NCI-H1048 (cell line): ENCODE measurements around the gene TMEM87B.

ENCODE experiments used
- DNase-seq: peaks from one replicate; lab custom pipeline; 2025; lab: John Stamatoyannopoulos, UW

TMEM87B gene

DNA sequence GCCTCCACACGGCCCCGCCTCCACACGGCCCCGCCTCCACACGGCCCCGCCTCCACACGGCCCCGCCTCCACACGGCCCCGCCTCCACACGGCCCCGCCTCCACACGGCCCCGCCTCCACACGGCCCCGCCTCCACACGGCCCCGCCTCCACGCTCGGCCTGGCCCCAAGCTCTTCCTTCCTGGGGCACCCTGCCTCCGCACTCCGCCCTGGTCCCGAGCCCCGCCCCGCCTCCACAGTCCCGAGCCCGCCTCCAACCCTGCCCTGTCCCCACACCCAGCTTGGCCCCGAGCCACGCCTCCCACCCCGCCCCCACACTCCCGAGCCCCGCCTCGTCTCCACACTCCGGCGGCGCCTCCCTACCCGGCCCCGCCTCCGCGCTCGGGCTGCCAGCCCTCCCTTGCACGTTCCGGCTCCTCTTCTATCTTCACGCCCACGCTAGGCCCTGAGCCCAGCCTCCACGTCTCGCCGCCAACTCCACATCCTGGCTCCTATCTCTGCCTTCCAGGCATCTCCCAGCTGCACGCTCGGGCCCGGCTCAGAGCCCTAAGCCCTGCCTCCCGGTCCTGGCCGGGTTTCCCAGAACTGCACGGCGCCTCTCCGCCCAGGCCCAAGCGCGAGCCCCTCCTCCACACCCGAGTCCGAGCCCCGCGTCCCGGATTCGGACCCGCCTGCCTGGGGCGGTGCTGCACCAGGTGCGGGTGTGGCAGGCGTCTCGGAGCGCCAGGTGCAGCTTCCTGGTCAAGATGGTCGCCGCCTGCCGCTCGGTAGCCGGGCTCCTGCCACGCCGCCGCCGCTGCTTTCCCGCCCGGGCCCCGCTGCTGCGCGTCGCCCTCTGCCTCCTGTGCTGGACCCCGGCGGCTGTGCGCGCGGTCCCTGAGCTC, at the start of gene TMEM87B:
Gene TMEM87B, plus strand, starts transcription at position 423 of the 883 bp plus-strand sequence. Its CDS starts 323 bp downstream, at position 746.
- DNase-seq = peak; percentile 93

DNA sequence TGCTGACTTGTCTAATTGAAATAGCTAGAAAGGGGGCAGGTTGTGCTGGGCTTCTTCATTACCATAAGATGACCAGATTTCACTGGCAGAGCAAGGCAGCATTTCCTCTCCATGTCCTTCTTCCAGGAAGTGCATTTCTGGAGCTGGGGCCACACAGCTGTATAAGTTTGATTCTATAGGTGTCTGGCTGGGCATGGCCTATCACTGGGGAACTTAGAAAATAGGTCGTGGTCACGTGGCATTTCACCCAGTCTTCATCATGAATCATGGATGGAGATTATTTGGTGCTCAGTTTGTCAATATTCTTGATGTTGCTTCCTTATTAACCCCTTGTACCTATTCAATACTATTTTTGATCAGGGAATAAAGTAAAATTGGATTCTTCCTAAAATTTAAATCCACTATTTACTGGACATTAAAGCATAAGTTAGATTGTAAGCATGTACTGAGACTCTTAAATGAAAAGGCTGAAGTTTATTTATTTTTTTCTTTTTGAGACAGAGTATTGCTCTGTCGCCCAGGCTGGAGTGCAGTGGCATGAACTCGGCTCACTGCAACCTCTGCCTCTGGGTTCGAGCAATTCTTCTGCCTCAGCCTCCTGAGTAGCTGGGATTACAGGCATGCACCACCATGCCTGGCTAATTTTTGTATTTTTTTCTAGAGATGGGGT, 49.5 kb upstream of the TMEM87B start:
- no peak for DNase-seq

DNA sequence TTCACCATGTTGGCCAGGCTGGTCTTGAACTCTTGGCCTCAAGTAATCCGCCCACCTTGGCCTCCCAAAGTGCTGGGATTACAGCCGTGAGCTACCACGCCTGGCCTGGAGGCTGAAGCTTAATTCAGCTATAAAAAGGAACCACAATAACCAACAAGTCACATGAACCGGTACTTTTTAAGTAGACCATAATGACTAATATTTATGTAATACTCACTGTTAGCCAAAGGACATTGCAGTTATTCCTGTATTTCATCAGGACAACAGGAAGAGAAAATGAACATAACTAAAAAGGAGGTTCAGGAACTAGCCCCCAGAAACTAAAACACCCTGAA, 49.0 kb upstream of the TMEM87B start:
- no peak for DNase-seq

DNA sequence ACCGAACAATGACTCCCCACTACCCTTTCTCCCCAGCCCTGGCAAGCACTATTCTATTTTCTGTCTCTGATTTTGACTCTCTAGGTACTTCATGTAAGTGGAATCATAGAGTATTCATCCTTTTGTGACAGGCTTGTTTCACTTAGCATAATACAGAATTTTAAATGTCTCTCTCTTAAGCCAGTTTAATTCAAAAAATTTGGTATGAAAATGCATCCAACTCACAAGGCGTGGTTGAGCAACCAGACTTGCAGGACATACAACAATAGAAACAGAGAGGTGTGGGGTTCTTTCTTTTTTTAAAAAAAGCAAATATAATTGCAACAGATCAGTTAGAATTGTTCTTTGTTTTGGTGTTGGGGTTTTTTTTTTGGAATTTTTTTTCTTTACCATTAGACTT, 47.6 kb upstream of the TMEM87B start:
- no peak for DNase-seq

- DNase-seq = no peak
Observed at GRCh38 chr2:112008910-112009485, 46.1 kb upstream of the TMEM87B start.

DNA sequence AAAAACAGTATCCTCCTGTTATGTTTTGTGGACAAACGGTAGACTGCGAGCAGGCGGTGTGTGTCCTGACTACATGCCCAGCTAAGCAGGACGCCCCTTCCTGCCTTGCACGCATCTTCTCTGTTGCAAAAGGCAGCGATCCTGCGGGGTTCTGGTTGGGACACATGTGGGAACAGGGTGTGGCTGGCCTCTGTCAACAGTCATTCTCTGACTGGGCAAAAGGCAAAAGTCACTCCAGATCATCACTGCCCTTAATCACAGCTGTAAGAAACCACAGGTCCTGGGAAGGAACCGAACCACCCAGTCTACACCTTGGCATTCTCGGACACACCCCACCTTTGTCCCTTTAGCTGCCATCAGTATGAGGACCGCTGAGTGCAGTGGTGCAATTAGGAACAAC, 44.3 kb upstream of the TMEM87B start:
- DNase-seq = no peak

DNA sequence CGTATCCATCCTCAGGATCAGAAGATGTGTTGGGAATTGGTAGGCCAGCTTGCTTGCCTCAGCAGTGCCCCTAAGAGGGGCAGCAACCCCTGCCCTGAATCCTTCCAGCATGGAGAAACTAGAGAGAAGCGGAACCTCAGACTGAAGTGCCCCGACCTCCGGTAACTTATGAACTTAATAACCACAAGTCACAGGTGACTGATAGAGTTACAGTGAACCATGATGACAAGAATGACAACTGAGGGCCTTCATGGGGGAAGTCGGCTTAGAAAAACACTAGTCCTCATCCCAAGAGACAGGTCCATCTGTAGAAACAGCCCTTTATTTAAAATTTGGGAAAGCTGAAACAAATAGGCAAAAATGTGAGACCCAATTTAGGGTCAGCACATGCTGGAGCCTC, 42.5 kb upstream of the TMEM87B start:
- no peak for DNase-seq

GRCh38 chr2:112018846-112019245, 36.2 kb upstream of the TMEM87B start:
- no peak for DNase-seq

- DNase-seq = no peak
Observed at GRCh38 chr2:112019569-112019982, 35.5 kb upstream of the TMEM87B start.

DNA sequence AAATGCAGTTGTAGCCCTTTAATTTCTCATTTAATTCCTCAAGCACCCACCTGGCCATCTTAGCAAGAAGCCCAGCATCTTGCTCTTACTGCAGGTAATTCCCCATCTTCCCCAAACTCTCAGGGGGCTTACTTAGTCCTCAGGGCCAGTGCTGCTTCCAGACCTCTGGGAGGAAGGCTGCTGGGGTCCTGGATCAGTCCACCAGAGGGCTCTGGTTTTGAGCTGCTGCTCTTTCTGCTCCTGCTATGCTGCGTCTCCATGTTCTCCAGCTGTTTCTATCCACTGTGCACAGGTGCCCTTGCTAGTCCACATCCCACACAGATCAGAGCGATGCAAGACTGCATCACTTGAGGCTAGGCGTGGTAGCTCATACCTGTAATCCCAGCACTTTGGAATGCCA, 34.5 kb upstream of the TMEM87B start:
- DNase-seq = no peak

- no peak for DNase-seq
Observed at GRCh38 chr2:112021290-112021689, 33.8 kb upstream of the TMEM87B start.

DNA sequence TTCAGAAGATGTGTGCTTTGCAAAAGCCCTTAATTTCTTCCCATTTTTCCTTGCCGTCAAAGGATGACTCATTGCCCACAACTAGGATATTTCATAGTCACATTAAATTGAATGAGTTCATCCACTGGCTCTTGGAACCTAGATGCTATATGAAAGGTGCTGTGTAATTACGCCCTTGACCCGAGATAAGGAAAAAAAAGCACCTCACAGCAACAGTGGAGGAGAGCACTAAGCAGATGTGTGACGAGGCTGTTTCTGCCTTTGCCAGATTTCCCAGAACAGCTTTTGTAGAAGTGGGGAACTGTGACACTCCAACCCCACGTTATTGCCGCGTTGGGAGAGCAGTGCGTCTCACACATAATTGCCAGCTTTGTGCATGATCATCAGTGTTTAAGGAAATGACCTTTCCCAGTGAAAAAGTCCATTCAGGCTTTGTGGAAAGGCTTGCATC, 33.3 kb upstream of the TMEM87B start:
- no peak for DNase-seq

GRCh38 chr2:112023707-112024106, 31.4 kb upstream of the TMEM87B start:
- DNase-seq = no peak

- no peak for DNase-seq
Observed at GRCh38 chr2:112024231-112024630, 30.8 kb upstream of the TMEM87B start.

GRCh38 chr2:112024896-112025491, 30.1 kb upstream of the TMEM87B start:
- no peak for DNase-seq

DNA sequence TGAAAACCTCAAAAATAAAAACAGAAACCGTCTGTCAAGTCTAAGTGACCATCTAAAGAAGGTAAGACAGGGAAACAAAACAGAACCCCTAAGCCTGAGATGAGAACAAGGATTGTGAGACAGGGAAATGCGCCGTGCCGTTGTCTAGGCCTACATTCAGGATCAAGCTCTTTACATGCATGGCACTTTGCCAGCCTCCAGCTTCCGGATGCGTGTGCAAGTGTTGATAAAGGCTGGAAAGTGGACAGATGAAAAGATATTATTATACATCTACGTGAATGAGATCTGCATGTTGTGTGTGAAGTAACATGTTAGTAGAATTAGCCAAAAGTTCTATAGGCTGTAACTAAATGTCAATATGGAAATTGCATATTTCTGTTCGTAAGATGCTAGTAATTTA, 28.6 kb upstream of the TMEM87B start:
- DNase-seq = no peak

GRCh38 chr2:112027767-112028166, 27.3 kb upstream of the TMEM87B start:
- no peak for DNase-seq

DNA sequence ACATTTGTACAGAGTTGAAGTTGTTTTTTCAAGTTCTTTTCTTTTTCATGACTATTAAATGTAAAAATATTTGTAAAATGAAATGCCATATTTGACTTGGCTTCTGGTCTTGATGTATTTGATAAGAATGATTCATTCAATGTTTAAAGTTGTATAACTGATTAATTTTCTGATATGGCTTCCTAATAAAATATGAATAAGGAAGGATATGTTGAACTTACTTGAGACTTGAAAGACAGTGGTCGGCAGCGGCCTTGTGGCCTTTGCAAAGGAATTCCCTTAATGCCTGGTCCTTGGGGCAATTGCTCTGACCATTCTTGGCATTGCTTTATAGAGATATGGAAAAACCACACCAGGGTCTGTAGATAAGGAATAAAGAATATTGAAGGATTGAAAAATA, 25.9 kb upstream of the TMEM87B start:
- DNase-seq = no peak

- DNase-seq = no peak
Observed at GRCh38 chr2:112031473-112032223, 23.4 kb upstream of the TMEM87B start.

DNA sequence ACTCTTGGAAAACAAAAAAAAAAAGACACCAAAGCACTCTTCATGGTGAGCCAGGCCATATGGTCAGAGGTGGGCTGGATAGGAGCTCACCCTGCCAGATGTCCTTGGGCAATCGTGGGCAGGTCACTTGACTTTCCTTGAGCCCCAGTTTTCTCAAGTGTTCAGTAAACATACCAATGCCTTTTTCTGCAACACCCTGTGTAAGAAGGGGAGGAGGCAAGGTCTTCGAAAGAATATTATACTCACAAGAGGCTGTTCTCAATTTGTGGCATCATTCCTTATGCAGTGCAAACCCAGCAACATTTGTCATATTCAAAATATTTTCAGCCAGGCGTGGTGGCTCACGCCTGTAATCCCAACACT, 22.9 kb upstream of the TMEM87B start:
- DNase-seq = no peak

GRCh38 chr2:112032689-112033465, 22.2 kb upstream of the TMEM87B start:
- no peak for DNase-seq
